GM19238 (cell line): Measurements from ENCODE around the gene RAMP3.

Source experiments
- DNase-seq: peaks from one replicate; pipeline ENCODE4 v3.0.0; 2011; ENCODE audit warnings: low spot score; ENCODE audit not compliant: insufficient read length

RAMP3 gene

GRCh38 chr7:45178241-45179225, 20.9 kb downstream of the RAMP3 start:
- DNase-seq: no peak

- no peak for DNase-seq
Measured at GRCh38 chr7:45179666-45180065, 22.1 kb downstream of the RAMP3 start.

GRCh38 chr7:45180084-45180986, 22.7 kb downstream of the RAMP3 start:
- no peak for DNase-seq

GRCh38 chr7:45181286-45181960, 23.8 kb downstream of the RAMP3 start:
- DNase-seq: no peak

GRCh38 chr7:45181991-45182855, 24.6 kb downstream of the RAMP3 start:
- DNase-seq: no peak

GRCh38 chr7:45182856-45183710, 25.5 kb downstream of the RAMP3 start:
- DNase-seq: no peak

- DNase-seq: no peak
Measured at GRCh38 chr7:45183711-45184210, 26.2 kb downstream of the RAMP3 start.

- no peak for DNase-seq
Measured at GRCh38 chr7:45184326-45185027, 26.9 kb downstream of the RAMP3 start.

GRCh38 chr7:45185028-45185863, 27.7 kb downstream of the RAMP3 start:
- DNase-seq: no peak

- no peak for DNase-seq
Measured at GRCh38 chr7:45185864-45186250, 28.3 kb downstream of the RAMP3 start.

GRCh38 chr7:45186261-45186813, 28.7 kb downstream of the RAMP3 start:
- DNase-seq: no peak

- no peak for DNase-seq
Measured at GRCh38 chr7:45187089-45187945, 29.7 kb downstream of the RAMP3 start.

GRCh38 chr7:45187946-45188411, 30.4 kb downstream of the RAMP3 start:
- DNase-seq: no peak

GRCh38 chr7:45188736-45189135, 31.1 kb downstream of the RAMP3 start:
- DNase-seq: no peak

GRCh38 chr7:45189151-45189970, 31.8 kb downstream of the RAMP3 start:
- no peak for DNase-seq
